Left lobe of liver (tissue), 2 donors: ENCODE data around the gene GPR180. TPM values are rescaled to one million over a fixed set of nuclear protein-coding genes. Genes with fewer than 3 reads are reported as not detected.

Experiments
- ATAC-seq: fragments of 200-7000 bp; cut with Tn5 transposase; one replicate; pipeline ENCODE4 v1.9.1; 2020; ENCODE audit warnings: mild to moderate bottlenecking, moderate library complexity
- DNase-seq: peaks from one replicate; pipeline ENCODE4 v3.0.0-alpha.2; 2020; ENCODE audit warnings: low spot score
- total RNA-seq: library from RNA; stranded (reverse); gene quantifications from one replicate; pipeline ENCODE4 v1.2.1, GENCODE V29; 2021
- donor health status: DM: no; HTN: no; CAD: no; lungs with moderate emphysema.
- donor health status: DM: no; HTN: yes; CAD: no.

The GPR180 gene
- total RNA-seq, 1 donor from 2014 or later, result 4.7 TPM

DNA sequence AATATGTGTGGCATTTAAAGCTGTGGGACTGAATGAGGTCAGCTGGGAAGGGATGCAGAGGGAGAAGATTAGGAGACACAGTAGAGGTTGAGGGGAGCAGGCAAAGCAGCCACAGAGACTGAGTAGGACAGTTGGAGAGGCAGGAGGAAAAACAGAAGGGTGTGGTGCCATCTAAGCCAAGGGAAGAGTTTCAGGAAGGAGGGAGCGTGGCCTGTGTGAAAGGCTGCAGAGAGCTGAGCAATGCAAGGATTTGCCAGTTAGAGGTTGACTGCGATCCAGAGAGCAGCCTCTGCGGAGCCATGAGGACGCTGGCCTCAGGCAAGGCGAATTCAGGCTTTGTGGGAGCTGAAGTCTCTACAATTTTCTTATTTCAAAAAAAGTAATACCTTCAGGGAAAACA is 81.8 kb downstream of the GPR180 start:
- no peak for DNase-seq
- ATAC-seq, result no peak

Other genes with a start within 250 kb of the GPR180 start
- 0.30 TPM for gene DCT, start 122.2 kb upstream of the GPR180 start, total RNA-seq
- 8.4 TPM for gene TGDS, start 5.7 kb upstream of the GPR180 start, total RNA-seq
- gene SOX21, start 110.7 kb downstream of the GPR180 start, total RNA-seq, result not detected